ENCODE results near the gene TFG. TPM values are rescaled to one million over a fixed set of nuclear protein-coding genes. Genes with fewer than 3 reads are reported as not detected.
A peak's percentile ranks its signal among the peaks of the same experiment; 100 is the strongest.
"Not testable (repeated sequence)": the region's sequence is repeated elsewhere in the genome, so short reads cannot be mapped to it uniquely, and the experiment has no call there.

TFG gene
- total RNA-seq (10 to 100 TPM; 15.8 to 90.9 (median 39.7) TPM), polyA plus RNA-seq (10 to 100 TPM; 52.6 to 57.9 (median 54.4) TPM)
- long read RNA-seq, donor 1, transcript TFG-201 (8 exons, 1,978 nt): major isoform, 6 of 12 reads
- long read RNA-seq, donor 1, partial matches to known transcripts: 0 of 12 reads
- long read RNA-seq, donor 1, other reads (novel, unspliced or antisense): 0 of 12 reads
- long read RNA-seq, donor 2, transcript TFG-201 (8 exons, 1,978 nt): major isoform, 16 of 44 reads
- long read RNA-seq, donor 2, transcript TFG-204 (8 exons, 1,783 nt): minor isoform, 8 of 44 reads
- long read RNA-seq, donor 2, partial matches to known transcripts: 12 of 44 reads
- long read RNA-seq, donor 2, other reads (novel, unspliced or antisense): 0 of 44 reads
- long read RNA-seq, donor 3, transcript TFG-201 (8 exons, 1,978 nt): major isoform, 13 of 21 reads
- long read RNA-seq, donor 3, partial matches to known transcripts: 0 of 21 reads
- long read RNA-seq, donor 3, other reads (novel, unspliced or antisense): 0 of 21 reads
- long read RNA-seq, donor 4, partial matches to known transcripts: 0 of 6 reads
- long read RNA-seq, donor 4, other reads (novel, unspliced or antisense): 0 of 6 reads
- long read RNA-seq, donor 5, transcript TFG-204 (8 exons, 1,783 nt): minor isoform, 5 of 30 reads
- long read RNA-seq, donor 5, transcript TFG-201 (8 exons, 1,978 nt): major isoform, 16 of 30 reads
- long read RNA-seq, donor 5, partial matches to known transcripts: 5 of 30 reads
- long read RNA-seq, donor 5, other reads (novel, unspliced or antisense): 0 of 30 reads
- long read RNA-seq, donor 6: 0 reads
- long read RNA-seq, donor 7, transcript TFG-204 (8 exons, 1,783 nt): minor isoform, 7 of 31 reads
- long read RNA-seq, donor 7, transcript TFG-201 (8 exons, 1,978 nt): major isoform, 19 of 31 reads
- long read RNA-seq, donor 7, partial matches to known transcripts: 0 of 31 reads
- long read RNA-seq, donor 7, other reads (novel, unspliced or antisense): 0 of 31 reads
- long read RNA-seq, donor 8, transcript TFG-201 (8 exons, 1,978 nt): major isoform, 17 of 37 reads
- long read RNA-seq, donor 8, transcript TFG-204 (8 exons, 1,783 nt): minor isoform, 15 of 37 reads
- long read RNA-seq, donor 8, partial matches to known transcripts: 0 of 37 reads
- long read RNA-seq, donor 8, other reads (novel, unspliced or antisense): 0 of 37 reads
- long read RNA-seq, donor 9, transcript TFG-201 (8 exons, 1,978 nt): major isoform, 11 of 38 reads
- long read RNA-seq, donor 9, transcript TFG-206 (2 exons, 3,271 nt): minor isoform, 5 of 38 reads
- long read RNA-seq, donor 9, transcript TFG-204 (8 exons, 1,783 nt): minor isoform, 7 of 38 reads
- long read RNA-seq, donor 9, partial matches to known transcripts: 14 of 38 reads
- long read RNA-seq, donor 9, other reads (novel, unspliced or antisense): 0 of 38 reads
- long read RNA-seq, donor 10, partial matches to known transcripts: 0 of 9 reads
- long read RNA-seq, donor 10, other reads (novel, unspliced or antisense): 0 of 9 reads

- Histone ChIP-seq H3K9me3 (no peaks in the 10 kb centered on the region), H3K36me3 (peaks cover 4 to 8% (median 8%) of the 10 kb centered on the region in 4 donors), H3K4me3 (peak within 1 kb of the TSS; percentile 79 to 96 (median 86)), H3K27ac (peak within 1 kb of the TSS; percentile 93 to 100 (median 98)), H3K27me3 (peaks cover 0 to 14% (median 0%) of the 10 kb centered on the region in 3 donors), H3K4me1 (peaks cover 8 to 43% (median 31%) of the 10 kb centered on the region in 4 donors)
- TF ChIP-seq EP300 (IDR thresholded peaks at IDR 0.05): no peak
- peak in 1 of 4 donors; percentile 47 for TF ChIP-seq POLR2A (IDR thresholded peaks at IDR 0.05)
- peak; percentile 89 to 92 (median 91) for TF ChIP-seq POLR2AphosphoS5 (IDR thresholded peaks at IDR 0.05)
- TF ChIP-seq, protein P1, sequence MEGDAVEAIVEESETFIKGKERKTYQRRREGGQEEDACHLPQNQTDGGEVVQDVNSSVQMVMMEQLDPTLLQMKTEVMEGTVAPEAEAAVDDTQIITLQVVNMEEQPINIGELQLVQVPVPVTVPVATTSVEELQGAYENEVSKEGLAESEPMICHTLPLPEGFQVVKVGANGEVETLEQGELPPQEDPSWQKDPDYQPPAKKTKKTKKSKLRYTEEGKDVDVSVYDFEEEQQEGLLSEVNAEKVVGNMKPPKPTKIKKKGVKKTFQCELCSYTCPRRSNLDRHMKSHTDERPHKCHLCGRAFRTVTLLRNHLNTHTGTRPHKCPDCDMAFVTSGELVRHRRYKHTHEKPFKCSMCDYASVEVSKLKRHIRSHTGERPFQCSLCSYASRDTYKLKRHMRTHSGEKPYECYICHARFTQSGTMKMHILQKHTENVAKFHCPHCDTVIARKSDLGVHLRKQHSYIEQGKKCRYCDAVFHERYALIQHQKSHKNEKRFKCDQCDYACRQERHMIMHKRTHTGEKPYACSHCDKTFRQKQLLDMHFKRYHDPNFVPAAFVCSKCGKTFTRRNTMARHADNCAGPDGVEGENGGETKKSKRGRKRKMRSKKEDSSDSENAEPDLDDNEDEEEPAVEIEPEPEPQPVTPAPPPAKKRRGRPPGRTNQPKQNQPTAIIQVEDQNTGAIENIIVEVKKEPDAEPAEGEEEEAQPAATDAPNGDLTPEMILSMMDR (IDR thresholded peaks at IDR 0.05): no peak
- peak; percentile 98 to 100 for DNase-seq
- intact Hi-C loops (cut with DNase I; ENCODE audit: low total_unique reads): no loop called here
- 1 to 2% (median 1%) methylated on average over 49 to 76 of the region's 76 CpGs for WGBS, 5 donors
Measured at GRCh38 chr3:100708989-100709841, at the start of gene TFG. TFG (plus strand) TSS chr3:100709494; CDS start chr3:100713686, 4,192 bp downstream.

GRCh38 chr3:100661294-100661693, 48.0 kb upstream of the TFG start:
- intact Hi-C loops (cut with DNase I; ENCODE audit: low total_unique reads); H3K27ac ChIP-seq: not testable (repeated sequence)

DNA sequence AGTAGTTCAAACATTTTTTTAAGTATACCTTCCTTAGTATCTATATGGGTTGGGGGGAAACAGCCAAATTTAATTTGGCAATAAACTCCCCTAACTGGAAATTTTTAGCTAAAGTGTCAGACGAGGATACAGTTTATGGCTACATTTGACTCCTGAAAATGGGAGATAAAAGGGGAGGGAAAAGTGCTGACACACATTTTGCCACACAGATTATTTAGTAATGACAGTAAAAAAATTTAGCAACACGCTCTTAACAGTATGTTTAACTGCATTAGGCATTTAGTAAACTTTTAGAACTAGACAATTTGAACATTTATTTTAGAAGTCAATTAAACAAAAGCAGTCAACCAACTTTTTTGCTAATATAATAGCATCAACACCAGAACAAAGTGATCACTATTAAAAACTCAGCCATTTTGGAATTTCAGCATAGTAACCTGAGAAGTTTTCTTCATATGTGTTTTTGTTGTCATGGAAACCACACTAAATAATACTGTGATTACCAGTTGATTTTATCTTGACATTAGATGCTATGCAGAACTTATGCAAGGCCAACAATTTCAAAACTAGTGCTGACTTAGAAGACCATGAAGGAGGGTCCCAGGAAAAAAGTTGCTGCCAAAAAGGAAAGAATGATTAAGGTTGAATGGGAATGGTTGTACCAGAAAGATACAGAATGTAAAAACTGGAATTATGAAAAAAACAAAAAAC, 47.0 kb upstream of the TFG start:
- no peaks in the 10 kb centered on the region for H3K36me3 ChIP-seq
- DNase-seq: no peak
- no peak overlapping the region for H3K27ac ChIP-seq
- TF ChIP-seq EP300 (IDR thresholded peaks at IDR 0.05): no peak
- TF ChIP-seq POLR2AphosphoS5 (IDR thresholded peaks at IDR 0.05): no peak
- TF ChIP-seq, protein P1 (IDR thresholded peaks at IDR 0.05): no peak
- TF ChIP-seq POLR2A (IDR thresholded peaks at IDR 0.05): no peak
- no peaks in the 10 kb centered on the region for H3K9me3 ChIP-seq
- intact Hi-C loops (cut with DNase I; ENCODE audit: low total_unique reads): no loop called here
- WGBS, 5 donors: 63 to 84% (median 78%) methylated on average over 2 of the region's 2 CpGs
- no peak overlapping the region for H3K4me3 ChIP-seq
- no peaks in the 10 kb centered on the region for H3K4me1 ChIP-seq
- H3K27me3 ChIP-seq: no peaks in the 10 kb centered on the region

More at GRCh38 chr3:100661294-100661693, 48.0 kb upstream of the TFG start:
- H3K4me1 ChIP-seq, H3K27me3 ChIP-seq, H3K4me3 ChIP-seq, H3K9me3 ChIP-seq, H3K36me3 ChIP-seq, DNase-seq: not testable (repeated sequence)

All from stomach (tissue), 19 donors.